22Rv1 (cell line): ENCODE data around the gene IFNGR2.

ENCODE experiments used
- H3K27ac ChIP-seq: fragments of 450-650 bp; 2 replicates; pipeline ENCODE4 v1.5.1; 2017
- CTCF ChIP-seq: fragments of 450-650 bp; IDR thresholded peaks from 2 replicates; pipeline ENCODE4 v1.5.1; 2017; ENCODE audit warnings: mild to moderate bottlenecking
- ZFX ChIP-seq: fragments of 450-650 bp; IDR thresholded peaks from 2 replicates; pipeline ENCODE4 v1.6.1; 2017; ENCODE audit warnings: antibody characterized with exemption, borderline replicate concordance

IFNGR2 gene

GRCh38 chr21:33418691-33419090 is 15.5 kb downstream of the IFNGR2 start:
- no peak for TF ChIP-seq ZFX
- no peak for TF ChIP-seq CTCF
- peak overlapping the region; percentile 95 for H3K27ac ChIP-seq

GRCh38 chr21:33419538-33420123 is 16.4 kb downstream of the IFNGR2 start:
- TF ChIP-seq ZFX (no peak), CTCF (no peak)
- peak overlapping the region; percentile 95 for H3K27ac ChIP-seq

- TF ChIP-seq CTCF = no peak
- TF ChIP-seq ZFX = no peak
- H3K27ac ChIP-seq = no peak overlapping the region
Observed at GRCh38 chr21:33421713-33422393, 18.6 kb downstream of the IFNGR2 start.

- H3K27ac ChIP-seq = no peak overlapping the region
- TF ChIP-seq CTCF (no peak), ZFX (no peak)
Observed at GRCh38 chr21:33424214-33424613, 21.0 kb downstream of the IFNGR2 start.

GRCh38 chr21:33425825-33426224 is 22.6 kb downstream of the IFNGR2 start:
- TF ChIP-seq ZFX (no peak), CTCF (no peak)
- H3K27ac ChIP-seq = no peak overlapping the region

GRCh38 chr21:33427051-33427450 is 23.8 kb downstream of the IFNGR2 start:
- no peak overlapping the region for H3K27ac ChIP-seq
- TF ChIP-seq CTCF = no peak
- no peak for TF ChIP-seq ZFX

- H3K27ac ChIP-seq = peak overlapping the region; percentile 37
- TF ChIP-seq CTCF (no peak), ZFX (no peak)
Observed at GRCh38 chr21:33428669-33429068, 25.5 kb downstream of the IFNGR2 start.
